Measurements from ENCODE around the gene ANKRD29.

DNA sequence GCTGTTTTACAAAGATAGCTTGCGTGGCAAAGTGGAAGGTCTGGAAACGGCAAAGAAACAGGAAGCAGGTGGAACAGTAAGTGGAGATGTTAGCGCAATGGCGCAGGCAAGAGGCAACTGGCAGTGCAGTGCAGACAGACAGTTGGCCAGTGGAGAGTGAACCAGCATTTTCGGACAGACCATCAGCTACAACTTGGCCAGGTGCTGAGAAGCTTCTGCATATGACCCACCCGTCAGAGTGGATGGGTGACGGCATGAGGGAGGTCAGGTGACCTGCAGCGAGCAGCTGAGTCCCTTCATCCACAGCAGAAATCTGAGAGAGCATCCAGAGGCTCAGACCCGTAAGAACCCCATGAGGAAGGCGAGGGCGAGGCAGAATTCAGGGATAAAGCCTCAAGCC is 110.2 kb downstream of the ANKRD29 start:
- no peak for TF ChIP-seq EZH2phosphoT487 (IDR thresholded peaks at IDR 0.05; ENCODE audit: borderline replicate concordance, low read depth, low read length)
- no peak for TF ChIP-seq CTCF (conservative IDR thresholded peaks at IDR 0.05; ENCODE audit: low read length)

Data from OCI-LY7 (cell line).